ENCODE measurements around the gene SLC25A23.

DNA sequence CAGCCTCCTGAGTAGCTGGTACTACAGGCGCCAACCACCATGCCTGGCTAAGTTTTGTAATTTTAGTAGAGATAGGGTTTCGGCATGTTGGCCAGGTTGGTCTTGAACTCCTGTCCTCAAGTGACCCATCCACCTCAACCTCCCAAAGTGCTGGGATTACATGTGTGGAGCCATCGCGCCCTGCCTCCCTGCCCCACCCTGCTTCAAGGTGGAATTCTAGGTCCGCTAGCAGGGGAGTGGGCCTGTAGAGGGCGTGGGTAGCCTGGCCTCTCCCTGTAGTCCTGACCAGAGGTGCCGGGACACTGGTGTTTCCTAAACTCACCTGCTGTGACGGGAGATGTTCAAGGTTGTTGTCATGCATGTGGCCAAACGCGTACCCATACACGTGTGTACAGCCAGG is 26.4 kb downstream of the SLC25A23 start:
- TF ChIP-seq GATA3 (IDR thresholded peaks at IDR 0.05; ENCODE audit: low read depth, low read length) = no peak
- no peak for TF ChIP-seq GATA2 (IDR thresholded peaks at IDR 0.05; ENCODE audit: low read depth, low read length)
